ENCODE measurements around the gene UBAP2.

- TF ChIP-seq CTCF (IDR thresholded peaks at IDR 0.05) (no peak), POLR2A (IDR thresholded peaks at IDR 0.05) (no peak), POLR2AphosphoS5 (IDR thresholded peaks at IDR 0.05) (no peak)
These were observed 92.1 kb downstream of the UBAP2 start for GRCh38 chr9:33956544-33956943.

Measured in suprapubic skin (tissue), 4 donors.